ENCODE results near the gene UBE2F.

The UBE2F gene

DNA sequence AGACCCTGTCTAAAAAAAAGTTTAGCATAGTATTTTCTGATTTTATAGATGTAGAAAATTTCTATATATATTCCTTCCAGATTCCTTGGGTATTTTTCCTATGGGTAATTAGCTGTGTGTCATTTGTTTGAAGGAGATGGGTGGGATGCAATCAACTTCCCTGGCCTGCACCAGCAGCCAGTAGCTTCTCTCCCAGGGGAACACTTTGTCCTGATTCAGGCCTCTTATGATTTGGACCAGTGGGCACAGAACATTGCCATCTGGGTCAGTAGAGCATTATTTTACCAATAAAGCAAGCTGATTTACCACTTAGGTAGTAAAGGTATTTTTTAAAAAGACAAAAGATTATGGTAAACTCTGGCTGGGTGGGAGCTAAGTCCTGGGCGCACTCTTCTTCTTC is 26.9 kb downstream of the UBE2F start:
- H3K27ac ChIP-seq (replicated peaks): no peak overlapping the region
- no peak for DNase-seq (ENCODE audit: low read depth in 1 of 2, low spot score in 1 of 2)
- no peaks in the 10 kb centered on the region for H3K27me3 ChIP-seq (ENCODE audit: insufficient read depth, poor library complexity, severe bottlenecking)
- TF ChIP-seq POLR2AphosphoS5 (IDR thresholded peaks at IDR 0.05; ENCODE audit: low read depth) (no peak), SPI1 (IDR thresholded peaks at IDR 0.05; ENCODE audit: borderline replicate concordance, low read depth) (no peak), REST (IDR thresholded peaks at IDR 0.05; ENCODE audit: insufficient replicate concordance, low read depth) (no peak), GABPA (IDR thresholded peaks at IDR 0.05; ENCODE audit: low read depth) (no peak)
- TF ChIP-seq, protein P1, sequence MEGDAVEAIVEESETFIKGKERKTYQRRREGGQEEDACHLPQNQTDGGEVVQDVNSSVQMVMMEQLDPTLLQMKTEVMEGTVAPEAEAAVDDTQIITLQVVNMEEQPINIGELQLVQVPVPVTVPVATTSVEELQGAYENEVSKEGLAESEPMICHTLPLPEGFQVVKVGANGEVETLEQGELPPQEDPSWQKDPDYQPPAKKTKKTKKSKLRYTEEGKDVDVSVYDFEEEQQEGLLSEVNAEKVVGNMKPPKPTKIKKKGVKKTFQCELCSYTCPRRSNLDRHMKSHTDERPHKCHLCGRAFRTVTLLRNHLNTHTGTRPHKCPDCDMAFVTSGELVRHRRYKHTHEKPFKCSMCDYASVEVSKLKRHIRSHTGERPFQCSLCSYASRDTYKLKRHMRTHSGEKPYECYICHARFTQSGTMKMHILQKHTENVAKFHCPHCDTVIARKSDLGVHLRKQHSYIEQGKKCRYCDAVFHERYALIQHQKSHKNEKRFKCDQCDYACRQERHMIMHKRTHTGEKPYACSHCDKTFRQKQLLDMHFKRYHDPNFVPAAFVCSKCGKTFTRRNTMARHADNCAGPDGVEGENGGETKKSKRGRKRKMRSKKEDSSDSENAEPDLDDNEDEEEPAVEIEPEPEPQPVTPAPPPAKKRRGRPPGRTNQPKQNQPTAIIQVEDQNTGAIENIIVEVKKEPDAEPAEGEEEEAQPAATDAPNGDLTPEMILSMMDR (IDR thresholded peaks at IDR 0.05; ENCODE audit: insufficient read depth, low read length): no peak
- no peak overlapping the region for H3K4me3 ChIP-seq (replicated peaks; ENCODE audit: insufficient read depth, low read length)

GRCh38 chr2:237995036-237995435 is 28.2 kb downstream of the UBE2F start:
- TF ChIP-seq REST (IDR thresholded peaks at IDR 0.05; ENCODE audit: insufficient replicate concordance, low read depth) (no peak), GABPA (IDR thresholded peaks at IDR 0.05; ENCODE audit: low read depth) (no peak), SPI1 (IDR thresholded peaks at IDR 0.05; ENCODE audit: borderline replicate concordance, low read depth) (no peak), POLR2AphosphoS5 (IDR thresholded peaks at IDR 0.05; ENCODE audit: low read depth) (no peak)
- TF ChIP-seq, protein P1 (IDR thresholded peaks at IDR 0.05; ENCODE audit: insufficient read depth, low read length): no peak
- no peak overlapping the region for H3K27ac ChIP-seq (replicated peaks)
- H3K4me3 ChIP-seq (replicated peaks; ENCODE audit: insufficient read depth, low read length): no peak overlapping the region
- H3K27me3 ChIP-seq (ENCODE audit: insufficient read depth, poor library complexity, severe bottlenecking): no peaks in the 10 kb centered on the region
- DNase-seq (ENCODE audit: low read depth in 1 of 2, low spot score in 1 of 2): no peak

GRCh38 chr2:237996021-237996593 is 29.3 kb downstream of the UBE2F start:
- Histone ChIP-seq H3K27ac (replicated peaks) (no peak overlapping the region), H3K4me3 (replicated peaks; ENCODE audit: insufficient read depth, low read length) (no peak overlapping the region), H3K27me3 (ENCODE audit: insufficient read depth, poor library complexity, severe bottlenecking) (no peaks in the 10 kb centered on the region)
- no peak for DNase-seq (ENCODE audit: low read depth in 1 of 2, low spot score in 1 of 2)
- TF ChIP-seq POLR2AphosphoS5 (IDR thresholded peaks at IDR 0.05; ENCODE audit: low read depth) (no peak), REST (IDR thresholded peaks at IDR 0.05; ENCODE audit: insufficient replicate concordance, low read depth) (no peak), GABPA (IDR thresholded peaks at IDR 0.05; ENCODE audit: low read depth) (no peak), SPI1 (IDR thresholded peaks at IDR 0.05; ENCODE audit: borderline replicate concordance, low read depth) (no peak)
- TF ChIP-seq, protein P1 (IDR thresholded peaks at IDR 0.05; ENCODE audit: insufficient read depth, low read length): no peak

Measured in HL-60 (cell line).